ENCODE data around the gene DISC1. TPM values are rescaled to one million over a fixed set of nuclear protein-coding genes. Genes with fewer than 3 reads are reported as not detected.

The DISC1 gene
- total and polyA plus RNA-seq, 2 experiments from 2014 or later, result 0.43 to 1.2 TPM

DNA sequence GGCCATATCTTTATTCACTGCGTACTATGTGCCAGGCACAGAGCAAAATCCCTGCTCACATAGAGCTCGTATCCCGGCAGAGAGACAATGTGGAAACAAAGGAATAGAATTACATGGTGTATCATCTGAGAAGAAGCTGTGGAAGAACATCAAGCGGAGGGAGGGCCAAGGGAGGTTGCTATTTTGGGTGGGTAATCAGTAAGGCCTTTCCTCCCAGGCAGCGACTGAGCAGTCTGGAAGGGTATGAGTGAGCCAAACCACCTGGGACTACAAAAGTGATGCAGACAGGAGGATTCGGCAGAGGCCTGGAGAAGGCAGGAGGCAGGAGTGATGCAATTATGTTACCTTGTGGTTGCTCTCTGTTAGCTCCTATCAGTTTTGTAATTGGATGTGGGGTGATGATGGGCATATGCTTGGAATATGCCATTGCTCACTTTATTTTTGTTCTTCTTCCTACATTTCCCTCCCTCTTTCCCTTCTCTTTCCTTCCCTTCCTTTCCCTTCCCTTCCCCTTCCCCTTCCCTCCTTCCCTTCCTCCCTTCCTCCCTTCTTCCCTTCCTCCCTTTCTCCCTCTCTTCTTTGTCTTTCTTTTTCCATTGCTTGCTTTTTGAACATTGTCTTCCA is 172.9 kb downstream of the DISC1 start:
- Histone ChIP-seq H3K9me3 (ENCODE audit: low read depth) (no peaks in the 10 kb centered on the region), H3K4me3 (peak overlapping the region; percentile 46; the same call in 1 of the 2 replicates), H3K4me1 (ENCODE audit: insufficient read depth) (peaks cover 14% of the 10 kb centered on the region), H3K9ac (no peak overlapping the region), H3K27me3 (replicated peaks; ENCODE audit: insufficient read depth) (no peaks in the 10 kb centered on the region), H4K20me1 (ENCODE audit: insufficient read depth) (no peaks in the 10 kb centered on the region), H3K79me2 (ENCODE audit: insufficient read depth) (no peaks in the 10 kb centered on the region), H3K4me2 (ENCODE audit: unreplicated experiment) (no peak overlapping the region), H3K36me3 (ENCODE audit: low read depth) (no peaks in the 10 kb centered on the region), H2AFZ (no peak overlapping the region), H3F3A (ENCODE audit: insufficient read depth) (peaks cover 16% of the 10 kb centered on the region), H3K9me2 (ENCODE audit: insufficient read depth) (no peaks in the 10 kb centered on the region), H3K27ac (no peak overlapping the region)
- no peak for DNase-seq
- TF ChIP-seq EZH2 (IDR thresholded peaks at IDR 0.05; ENCODE audit: insufficient read depth, poor library complexity, severe bottlenecking) (no peak), EZH2phosphoT487 (IDR thresholded peaks at IDR 0.05; ENCODE audit: insufficient read depth, low read depth) (no peak)
- 89 to 90% methylated on average over 6 of the region's 6 CpGs for WGBS, 2 experiments (ENCODE audit: low coverage in 1 of 2, low lambda C conversion rate in 2 of 2, missing lambda C conversion rate in 2 of 2)
- in situ Hi-C loops (cut with MboI), result no loop called here

DNA sequence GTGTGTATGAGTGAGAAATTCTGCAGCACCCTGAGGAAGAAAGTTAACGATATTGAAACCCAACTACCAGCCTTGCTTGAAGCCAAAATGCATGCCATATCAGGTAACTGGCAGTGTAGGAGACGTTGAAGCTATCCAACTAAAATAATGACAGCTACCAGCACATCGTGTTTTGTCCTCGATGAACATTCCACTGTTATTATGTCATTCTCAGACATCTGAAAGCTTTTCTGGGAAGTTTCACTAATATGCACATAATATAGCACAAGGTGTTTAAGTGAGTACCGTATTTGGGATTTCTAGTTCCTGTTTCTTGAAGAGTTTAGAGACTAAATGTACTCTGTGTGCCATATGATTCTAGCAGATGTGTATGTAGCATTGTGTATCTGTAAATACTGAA is 173.5 kb downstream of the DISC1 start:
- Histone ChIP-seq H3K9ac (no peak overlapping the region), H3K27ac (no peak overlapping the region), H2AFZ (0 out of 2 replicates have a peak overlapping the region, but pooled peaks have one; percentile 20), H3K4me1 (ENCODE audit: insufficient read depth) (peaks cover 14% of the 10 kb centered on the region), H3K4me3 (peak overlapping the region; percentile 46), H3K9me2 (ENCODE audit: insufficient read depth) (no peaks in the 10 kb centered on the region), H3K9me3 (ENCODE audit: low read depth) (no peaks in the 10 kb centered on the region), H3K27me3 (replicated peaks; ENCODE audit: insufficient read depth) (no peaks in the 10 kb centered on the region), H3K36me3 (ENCODE audit: low read depth) (no peaks in the 10 kb centered on the region), H3F3A (ENCODE audit: insufficient read depth) (peaks cover 16% of the 10 kb centered on the region), H3K79me2 (ENCODE audit: insufficient read depth) (no peaks in the 10 kb centered on the region), H4K20me1 (ENCODE audit: insufficient read depth) (no peaks in the 10 kb centered on the region), H3K4me2 (ENCODE audit: unreplicated experiment) (peak overlapping the region; percentile 85)
- peak; percentile 63 for DNase-seq
- no peak for TF ChIP-seq EZH2 (IDR thresholded peaks at IDR 0.05; ENCODE audit: insufficient read depth, poor library complexity, severe bottlenecking)
- TF ChIP-seq EZH2phosphoT487 (IDR thresholded peaks at IDR 0.05; ENCODE audit: insufficient read depth, low read depth), result no peak
- in situ Hi-C loops (cut with MboI), result no loop called here
- WGBS, 2 experiments (ENCODE audit: low coverage in 1 of 2, low lambda C conversion rate in 2 of 2, missing lambda C conversion rate in 2 of 2), result 3 to 6% methylated on average over 5 of the region's 5 CpGs

GRCh38 chr1:231801042-231801585 is 174.5 kb downstream of the DISC1 start:
- Histone ChIP-seq H3K79me2 (ENCODE audit: insufficient read depth) (no peaks in the 10 kb centered on the region), H3F3A (ENCODE audit: insufficient read depth) (peaks cover 16% of the 10 kb centered on the region), H3K9me2 (ENCODE audit: insufficient read depth) (no peaks in the 10 kb centered on the region), H3K4me2 (ENCODE audit: unreplicated experiment) (no peak overlapping the region), H3K27me3 (replicated peaks; ENCODE audit: insufficient read depth) (no peaks in the 10 kb centered on the region), H4K20me1 (ENCODE audit: insufficient read depth) (no peaks in the 10 kb centered on the region), H3K9me3 (ENCODE audit: low read depth) (no peaks in the 10 kb centered on the region), H3K27ac (no peak overlapping the region), H3K36me3 (ENCODE audit: low read depth) (no peaks in the 10 kb centered on the region), H3K4me3 (no peak overlapping the region), H2AFZ (no peak overlapping the region), H3K4me1 (ENCODE audit: insufficient read depth) (peaks cover 14% of the 10 kb centered on the region), H3K9ac (no peak overlapping the region)
- DNase-seq, result no peak
- TF ChIP-seq EZH2phosphoT487 (IDR thresholded peaks at IDR 0.05; ENCODE audit: insufficient read depth, low read depth), result no peak
- TF ChIP-seq EZH2 (IDR thresholded peaks at IDR 0.05; ENCODE audit: insufficient read depth, poor library complexity, severe bottlenecking), result no peak
- 89 to 90% methylated on average over 6 of the region's 6 CpGs for WGBS, 2 experiments (ENCODE audit: low coverage in 1 of 2, low lambda C conversion rate in 2 of 2, missing lambda C conversion rate in 2 of 2)
- in situ Hi-C loops (cut with MboI), result no loop called here

DNA sequence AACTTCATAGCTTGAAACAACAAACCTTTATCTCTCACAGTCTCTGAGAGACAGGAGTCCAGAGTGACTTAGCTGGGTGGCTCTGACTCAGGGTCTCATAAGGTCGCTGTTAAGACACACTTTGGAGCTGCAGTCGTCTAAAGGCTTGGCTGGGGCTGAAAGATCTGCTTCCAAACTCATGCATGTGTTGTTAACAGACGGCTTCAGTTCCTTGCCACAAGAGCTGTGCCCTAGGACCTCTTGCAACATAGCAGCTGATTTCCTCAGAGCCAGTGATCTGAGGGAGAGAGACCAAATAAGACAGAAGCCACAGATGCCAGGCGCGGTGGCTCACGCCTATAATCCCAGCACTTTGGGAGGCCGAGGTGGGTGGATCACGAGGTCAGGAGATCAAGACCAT is 176.8 kb downstream of the DISC1 start:
- no peaks in the 10 kb centered on the region for H3K9me2 ChIP-seq (ENCODE audit: insufficient read depth)
- WGBS, 2 experiments (ENCODE audit: low coverage in 1 of 2, low lambda C conversion rate in 2 of 2, missing lambda C conversion rate in 2 of 2), result 18 to 21% methylated on average over 8 of the region's 8 CpGs
- no peak for TF ChIP-seq EZH2phosphoT487 (IDR thresholded peaks at IDR 0.05; ENCODE audit: insufficient read depth, low read depth)
- no peak for TF ChIP-seq EZH2 (IDR thresholded peaks at IDR 0.05; ENCODE audit: insufficient read depth, poor library complexity, severe bottlenecking)
- no peaks in the 10 kb centered on the region for H4K20me1 ChIP-seq (ENCODE audit: insufficient read depth)
- H2AFZ ChIP-seq, result peak overlapping the region; percentile 6; the same call in 1 of the 2 replicates
- peak; percentile 73 for DNase-seq
- no peak overlapping the region for H3K4me3 ChIP-seq
- H3K79me2 ChIP-seq (ENCODE audit: insufficient read depth), result no peaks in the 10 kb centered on the region
- H3K36me3 ChIP-seq (ENCODE audit: low read depth), result no peaks in the 10 kb centered on the region
- H3K4me1 ChIP-seq (ENCODE audit: insufficient read depth), result peaks cover 25% of the 10 kb centered on the region
- in situ Hi-C loops (cut with MboI), result no loop called here
- no peaks in the 10 kb centered on the region for H3K27me3 ChIP-seq (replicated peaks; ENCODE audit: insufficient read depth)
- H3F3A ChIP-seq (ENCODE audit: insufficient read depth), result peaks cover 16% of the 10 kb centered on the region
- no peaks in the 10 kb centered on the region for H3K9me3 ChIP-seq (ENCODE audit: low read depth)
- no peak overlapping the region for H3K9ac ChIP-seq
- H3K4me2 ChIP-seq (ENCODE audit: unreplicated experiment), result no peak overlapping the region
- peak overlapping the region; percentile 49 for H3K27ac ChIP-seq

Data from GM23248 (cell line).